GM12865 (cell line): ENCODE results near the gene PLAU.

Experiments used
- DNase-seq: peaks from one replicate; pipeline ENCODE4 v3.0.0; 2010; ENCODE audit warnings: low read depth
- H3K4me3 ChIP-seq: 2 replicates; pipeline ENCODE4 v1.5.1; 2011; ENCODE audit warnings: mild to moderate bottlenecking, low read depth, low read length, control low read depth
- TF ChIP-seq, protein P1 (sequence below): IDR thresholded peaks from 2 replicates; pipeline ENCODE4 v1.5.1; 2011; ENCODE audit warnings: low read length, control low read depth, low read depth, inconsistent platforms; ENCODE audit not compliant: insufficient read depth; ENCODE audit errors: missing control alignments

PLAU gene

GRCh38 chr10:73935895-73936294 is 25.0 kb downstream of the PLAU start:
- DNase-seq = no peak
- no peak overlapping the region for H3K4me3 ChIP-seq
- TF ChIP-seq, protein P1, sequence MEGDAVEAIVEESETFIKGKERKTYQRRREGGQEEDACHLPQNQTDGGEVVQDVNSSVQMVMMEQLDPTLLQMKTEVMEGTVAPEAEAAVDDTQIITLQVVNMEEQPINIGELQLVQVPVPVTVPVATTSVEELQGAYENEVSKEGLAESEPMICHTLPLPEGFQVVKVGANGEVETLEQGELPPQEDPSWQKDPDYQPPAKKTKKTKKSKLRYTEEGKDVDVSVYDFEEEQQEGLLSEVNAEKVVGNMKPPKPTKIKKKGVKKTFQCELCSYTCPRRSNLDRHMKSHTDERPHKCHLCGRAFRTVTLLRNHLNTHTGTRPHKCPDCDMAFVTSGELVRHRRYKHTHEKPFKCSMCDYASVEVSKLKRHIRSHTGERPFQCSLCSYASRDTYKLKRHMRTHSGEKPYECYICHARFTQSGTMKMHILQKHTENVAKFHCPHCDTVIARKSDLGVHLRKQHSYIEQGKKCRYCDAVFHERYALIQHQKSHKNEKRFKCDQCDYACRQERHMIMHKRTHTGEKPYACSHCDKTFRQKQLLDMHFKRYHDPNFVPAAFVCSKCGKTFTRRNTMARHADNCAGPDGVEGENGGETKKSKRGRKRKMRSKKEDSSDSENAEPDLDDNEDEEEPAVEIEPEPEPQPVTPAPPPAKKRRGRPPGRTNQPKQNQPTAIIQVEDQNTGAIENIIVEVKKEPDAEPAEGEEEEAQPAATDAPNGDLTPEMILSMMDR = no peak

GRCh38 chr10:73937333-73938043 is 26.6 kb downstream of the PLAU start:
- TF ChIP-seq, protein P1 = no peak

GRCh38 chr10:73940634-73941221 is 29.8 kb downstream of the PLAU start:
- TF ChIP-seq, protein P1 = peak; percentile 95
- no peak overlapping the region for H3K4me3 ChIP-seq
- peak; percentile 75 for DNase-seq

More at GRCh38 chr10:73937333-73938043, 26.6 kb downstream of the PLAU start:
- no peak for DNase-seq
- no peak overlapping the region for H3K4me3 ChIP-seq

DNA sequence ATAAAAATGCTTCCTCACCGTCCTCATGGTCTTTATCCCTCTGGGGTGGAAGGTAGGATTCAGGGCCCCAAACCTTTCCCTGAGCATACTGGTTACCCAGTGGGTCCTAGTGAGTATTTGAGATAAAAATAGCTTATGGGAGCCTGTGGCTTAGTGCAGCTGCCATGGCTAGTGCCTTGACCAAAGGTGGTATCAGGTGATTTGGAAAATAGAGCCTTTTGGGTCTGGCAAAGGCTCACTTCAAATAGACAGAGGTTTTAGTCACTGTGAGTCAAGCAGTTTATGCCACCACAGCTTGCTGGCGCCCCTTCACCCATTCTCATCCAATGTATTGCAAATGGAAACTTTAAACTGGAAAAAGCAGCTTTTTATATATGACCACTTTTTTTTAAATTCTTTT is 30.4 kb downstream of the PLAU start:
- TF ChIP-seq, protein P1 = no peak
- no peak for DNase-seq
- H3K4me3 ChIP-seq = no peak overlapping the region

DNA sequence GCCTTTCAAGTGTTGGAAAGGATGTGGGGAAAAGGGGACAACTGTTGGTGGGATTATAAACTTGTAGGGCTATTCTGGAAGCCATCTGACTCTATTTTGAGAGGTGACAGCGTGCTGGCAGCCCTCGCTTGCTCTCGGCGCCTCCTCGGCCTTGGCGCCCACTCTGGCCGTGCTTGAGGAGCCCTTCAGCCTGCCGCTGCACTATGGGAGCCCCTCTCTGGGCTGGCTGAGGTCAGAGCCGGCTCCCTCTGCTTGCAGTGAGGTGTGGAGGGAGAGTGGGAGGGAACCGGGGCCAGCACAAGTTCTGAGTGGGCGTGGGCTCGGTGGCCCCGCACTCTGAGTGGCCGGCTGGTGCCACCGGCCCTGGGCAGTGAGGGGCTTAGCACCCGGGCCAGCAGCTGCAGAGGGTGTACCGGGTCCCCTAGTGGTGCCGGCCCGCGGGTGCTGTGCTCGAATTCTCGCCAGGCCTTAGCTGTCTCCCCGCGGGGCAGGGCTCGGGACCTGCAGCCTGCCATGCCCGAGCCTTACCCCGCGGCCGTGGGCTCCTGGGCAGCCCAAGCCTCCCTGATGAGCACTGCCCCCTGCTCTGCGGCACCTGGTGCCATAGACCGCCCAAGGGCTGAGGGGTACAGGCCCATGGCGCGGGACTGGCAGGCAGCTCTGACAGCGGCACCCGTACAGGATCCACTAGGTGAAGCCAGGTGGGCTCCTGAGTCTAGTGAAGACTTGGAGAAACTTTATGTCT is 33.6 kb downstream of the PLAU start:
- no peak overlapping the region for H3K4me3 ChIP-seq
- TF ChIP-seq, protein P1 = no peak
- no peak for DNase-seq

DNA sequence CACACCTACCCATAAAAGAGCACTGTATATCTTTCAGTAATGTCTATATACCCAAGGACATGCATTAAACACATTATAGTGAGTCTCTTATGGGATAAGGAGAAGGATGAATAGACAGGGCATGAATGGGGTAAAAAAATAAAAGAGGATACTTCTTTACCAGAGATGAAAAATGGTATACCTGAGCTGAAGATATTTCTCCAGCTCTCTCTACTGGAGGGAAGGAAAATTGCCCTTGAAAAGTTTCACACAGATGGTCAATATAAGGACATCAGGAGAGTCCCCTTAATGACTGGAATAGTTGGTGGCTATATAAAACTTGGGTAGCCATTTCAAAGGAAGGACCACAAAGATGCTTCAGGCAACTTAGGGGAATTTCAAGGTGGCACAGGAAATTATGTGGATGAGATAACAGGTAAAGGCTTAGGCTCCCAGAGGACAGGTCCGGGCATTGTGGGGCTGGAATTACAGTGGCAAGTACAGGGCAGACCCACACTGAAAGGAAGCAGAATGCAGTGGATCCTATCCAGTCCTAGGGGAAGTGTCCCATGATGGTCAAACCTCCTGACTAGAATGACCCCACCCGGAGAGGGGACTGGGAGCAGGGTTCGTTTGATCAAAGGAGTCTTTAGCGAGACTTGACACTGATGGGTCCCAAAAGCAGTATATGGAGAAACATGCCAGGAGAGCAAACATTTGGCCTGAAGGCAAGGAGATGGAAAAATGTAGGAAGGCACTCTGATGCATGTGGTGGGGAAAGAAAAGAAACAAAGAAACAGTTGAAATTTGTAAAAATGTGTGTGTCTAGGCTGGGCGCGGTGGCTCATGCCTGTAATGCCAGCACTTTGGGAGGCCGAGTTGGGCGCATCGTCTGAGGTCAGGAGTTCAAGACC is 35.6 kb downstream of the PLAU start:
- TF ChIP-seq, protein P1 = no peak
- no peak overlapping the region for H3K4me3 ChIP-seq
- no peak for DNase-seq
